Stimulated activated CD8-positive, alpha-beta memory T cell treated with anti-CD3 and anti-CD28 coated beads, Interleukin-15, amount 100 ng/mL, for 1 hour (primary cell): ENCODE data around the gene MBNL2.

Experiments used
- DNase-seq: peaks from one replicate; pipeline ENCODE4 v3.0.0-alpha.2; 2020; ENCODE audit warnings: low read depth

Gene MBNL2

DNA sequence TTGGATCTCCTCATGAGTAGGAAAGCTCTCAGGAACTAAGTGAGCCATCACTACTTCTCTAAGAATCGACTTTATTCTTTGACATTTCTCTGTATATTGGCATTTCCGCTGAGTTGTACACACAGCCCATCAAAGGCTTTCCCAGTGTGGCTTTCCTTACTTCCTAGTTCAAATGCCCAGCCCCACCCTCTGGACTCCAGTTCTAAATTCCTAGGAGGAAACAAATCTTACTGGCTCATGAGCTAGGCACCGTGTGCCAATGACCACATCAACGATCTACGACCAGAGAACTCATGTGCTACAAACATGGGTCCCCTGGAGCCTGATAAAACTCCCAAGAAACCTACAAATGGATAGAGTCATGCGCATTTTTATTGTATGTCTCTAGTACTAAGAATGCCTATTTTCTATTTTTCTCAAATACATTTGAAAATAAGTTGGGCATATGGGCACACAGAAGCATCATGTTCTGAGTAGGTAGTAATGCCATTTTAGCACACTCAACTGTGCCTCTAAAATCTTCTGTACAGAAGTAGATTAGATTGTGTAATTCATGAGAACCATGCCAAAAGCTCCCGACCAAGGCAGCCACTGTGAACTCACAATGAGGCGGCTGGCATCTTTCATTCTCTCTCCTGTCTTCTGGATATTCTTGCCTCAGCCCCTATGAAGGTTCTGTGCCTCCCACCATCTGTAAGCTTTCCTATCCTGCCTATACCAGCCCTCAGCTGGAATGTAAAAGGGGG lies 201.3 kb downstream of the MBNL2 start:
- no peak for DNase-seq

DNA sequence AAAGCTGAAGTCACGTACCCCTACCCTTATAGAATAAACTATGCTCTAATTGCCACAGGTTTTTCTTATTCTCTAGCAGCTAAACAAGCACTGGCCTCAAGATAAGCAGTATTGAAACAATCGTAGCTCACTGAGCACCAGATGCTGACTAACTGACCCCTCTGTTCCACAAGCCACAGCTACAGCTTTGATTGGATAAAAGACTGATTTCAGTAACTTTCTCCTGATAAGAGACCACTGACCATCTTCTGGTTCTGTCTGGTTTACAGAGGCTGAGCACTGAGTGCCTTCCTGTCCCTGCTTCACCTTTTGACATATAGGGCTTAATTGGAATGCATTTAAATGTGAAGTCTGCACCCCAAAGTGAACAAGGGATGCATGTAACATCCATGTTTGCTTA lies 203.5 kb downstream of the MBNL2 start:
- DNase-seq: no peak

DNA sequence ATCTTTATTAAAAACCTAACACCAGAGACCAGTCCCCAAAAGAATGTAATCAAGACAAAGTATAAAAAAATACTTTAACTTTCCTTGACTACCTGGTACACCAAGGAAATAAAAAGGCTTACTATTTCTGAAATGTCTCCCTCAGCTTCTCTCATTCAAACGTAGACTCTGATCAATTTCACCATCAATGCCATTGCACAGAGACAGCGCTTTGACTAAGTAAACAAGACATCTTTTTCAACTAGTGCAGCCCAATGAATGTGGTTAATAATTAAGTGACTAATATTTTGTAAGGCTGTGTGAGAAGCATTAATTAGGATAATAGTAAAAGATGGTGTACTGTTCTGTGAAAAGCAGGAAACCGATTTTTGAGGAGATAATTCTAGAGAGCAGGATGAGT lies 204.6 kb downstream of the MBNL2 start:
- DNase-seq: no peak

DNA sequence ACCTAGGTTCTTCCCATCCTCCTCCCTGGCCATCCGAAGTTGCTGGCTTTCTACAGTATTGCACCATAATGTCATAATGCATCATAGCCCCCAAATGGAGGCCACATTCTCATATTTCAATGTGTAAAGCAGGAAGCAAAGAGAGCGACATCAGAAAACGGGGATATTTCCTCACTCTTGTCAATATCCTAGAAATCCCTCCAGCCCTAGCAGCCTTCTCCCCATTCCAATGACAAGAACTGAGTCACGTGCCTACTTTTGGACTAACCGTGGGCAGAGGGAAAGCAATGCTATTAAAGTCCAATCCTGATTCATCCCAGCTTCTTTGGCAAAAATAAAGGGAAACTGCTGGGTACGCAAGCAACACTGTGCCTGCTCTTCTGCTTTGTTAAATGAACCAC lies 207.5 kb downstream of the MBNL2 start:
- no peak for DNase-seq

DNA sequence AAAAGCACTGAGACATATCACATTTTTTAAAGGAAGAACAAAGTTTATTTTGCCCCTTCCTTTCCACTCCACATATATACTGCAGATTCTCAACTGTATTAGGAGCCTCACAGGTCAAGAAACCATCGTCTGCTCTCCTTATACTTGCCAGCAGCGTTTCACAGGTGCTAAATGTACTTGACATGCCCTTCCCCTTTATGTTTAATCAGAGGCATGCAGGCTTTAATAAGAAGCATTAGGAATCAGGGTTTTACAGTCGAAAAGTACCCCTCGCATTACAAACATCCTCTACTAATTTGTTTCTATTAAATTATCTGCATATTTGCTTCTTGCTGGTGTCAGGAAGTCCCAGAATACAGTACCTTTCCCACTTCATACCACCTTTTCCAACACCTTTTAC lies 208.2 kb downstream of the MBNL2 start:
- DNase-seq: no peak

DNA sequence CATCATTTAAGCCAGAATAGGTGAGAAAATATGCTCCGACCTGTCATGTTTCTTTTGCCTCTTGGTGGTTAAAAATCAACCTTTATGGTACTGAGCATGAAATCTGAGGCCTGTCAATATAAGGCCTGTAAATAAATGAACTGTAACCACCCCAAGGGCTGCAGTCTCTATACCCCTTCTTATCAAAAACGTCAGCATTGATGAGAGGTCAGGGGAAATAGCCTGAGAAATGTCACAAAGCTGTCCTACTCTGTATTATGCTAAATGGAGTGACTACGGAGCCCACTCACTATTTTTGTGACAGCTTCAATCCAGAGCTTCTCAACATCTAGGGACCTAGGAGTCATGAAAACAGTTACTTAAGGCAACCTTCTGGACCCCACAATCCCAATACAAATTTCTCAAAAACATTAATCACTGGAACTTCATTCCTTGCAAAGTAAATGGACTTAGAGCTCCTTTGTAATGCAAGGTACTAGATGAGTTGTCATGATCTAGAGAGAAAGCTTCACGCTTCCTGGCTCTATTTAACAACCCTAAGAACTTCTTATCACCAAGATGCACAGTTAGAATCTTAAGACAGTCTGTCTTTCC lies 209.1 kb downstream of the MBNL2 start:
- no peak for DNase-seq

DNA sequence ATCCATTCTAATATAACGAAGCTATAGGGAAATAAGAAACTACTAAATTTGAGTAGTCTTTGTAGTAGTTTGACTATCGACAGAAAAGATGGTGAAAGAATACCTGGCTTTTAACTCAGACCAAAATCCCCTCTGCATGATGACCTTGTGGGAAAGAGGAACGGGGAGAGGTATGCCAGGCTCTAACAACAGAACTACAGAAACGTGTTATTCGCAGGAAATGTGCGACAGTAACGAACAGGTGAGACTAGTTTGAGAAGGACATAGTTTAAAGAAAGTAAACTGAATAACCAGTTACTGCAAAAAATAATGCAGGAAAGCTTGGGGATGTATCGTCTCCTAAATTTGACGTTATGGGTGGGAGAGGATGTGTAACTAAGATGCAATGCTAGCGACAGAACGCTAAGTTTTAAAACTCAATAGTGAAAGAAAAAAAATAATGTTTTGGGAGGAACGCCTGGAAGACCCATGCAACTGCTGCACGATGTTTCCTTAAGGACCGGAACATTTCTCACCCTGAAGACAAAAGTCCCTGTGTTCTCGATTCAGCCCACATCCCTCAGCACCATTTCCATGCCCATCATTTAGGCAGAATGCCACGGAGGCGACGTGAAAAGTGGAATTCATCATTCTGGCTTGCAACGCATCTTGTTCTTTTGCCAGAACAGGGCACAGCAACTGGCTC lies 210.2 kb downstream of the MBNL2 start:
- DNase-seq: no peak

DNA sequence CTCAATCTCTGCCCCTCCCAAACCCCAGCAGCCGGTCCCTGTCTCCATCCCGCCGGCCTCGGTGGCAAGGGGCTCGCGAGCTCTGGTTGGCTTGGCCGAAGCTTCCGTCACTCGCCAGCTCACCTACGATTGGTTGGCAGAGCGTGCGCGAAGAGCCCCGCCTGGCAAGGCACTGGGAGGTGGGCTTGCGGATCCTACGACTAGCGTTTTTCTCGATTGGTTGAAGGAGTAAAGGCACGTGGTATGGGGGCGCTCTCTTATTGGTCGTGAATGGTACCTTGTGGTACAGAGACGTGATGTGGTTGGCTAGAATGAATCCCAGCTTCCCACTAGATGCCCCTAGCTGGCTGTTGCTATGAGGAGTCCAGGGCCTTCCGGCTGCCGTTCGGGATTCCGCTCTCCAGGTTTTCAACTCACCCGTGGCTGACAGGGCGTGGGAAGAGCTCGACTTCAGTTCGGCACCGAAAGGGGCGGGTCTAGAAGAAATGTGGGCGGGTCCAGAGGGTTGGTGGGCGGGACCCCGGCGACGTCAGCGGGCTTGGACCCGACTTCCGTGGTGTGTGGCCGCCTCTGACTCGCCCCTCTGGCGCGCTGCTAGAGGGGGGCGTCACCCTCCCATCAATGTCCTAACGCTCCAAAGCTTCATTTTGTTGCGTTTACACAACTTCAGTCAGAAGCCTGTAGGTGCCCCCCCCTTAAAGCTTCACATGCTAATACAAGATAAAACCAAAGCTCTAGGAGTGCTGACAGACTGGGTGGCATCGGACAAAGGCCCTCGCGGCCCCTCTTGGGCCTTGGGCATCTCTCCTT lies 211.0 kb downstream of the MBNL2 start:
- peak; percentile 99 for DNase-seq

DNA sequence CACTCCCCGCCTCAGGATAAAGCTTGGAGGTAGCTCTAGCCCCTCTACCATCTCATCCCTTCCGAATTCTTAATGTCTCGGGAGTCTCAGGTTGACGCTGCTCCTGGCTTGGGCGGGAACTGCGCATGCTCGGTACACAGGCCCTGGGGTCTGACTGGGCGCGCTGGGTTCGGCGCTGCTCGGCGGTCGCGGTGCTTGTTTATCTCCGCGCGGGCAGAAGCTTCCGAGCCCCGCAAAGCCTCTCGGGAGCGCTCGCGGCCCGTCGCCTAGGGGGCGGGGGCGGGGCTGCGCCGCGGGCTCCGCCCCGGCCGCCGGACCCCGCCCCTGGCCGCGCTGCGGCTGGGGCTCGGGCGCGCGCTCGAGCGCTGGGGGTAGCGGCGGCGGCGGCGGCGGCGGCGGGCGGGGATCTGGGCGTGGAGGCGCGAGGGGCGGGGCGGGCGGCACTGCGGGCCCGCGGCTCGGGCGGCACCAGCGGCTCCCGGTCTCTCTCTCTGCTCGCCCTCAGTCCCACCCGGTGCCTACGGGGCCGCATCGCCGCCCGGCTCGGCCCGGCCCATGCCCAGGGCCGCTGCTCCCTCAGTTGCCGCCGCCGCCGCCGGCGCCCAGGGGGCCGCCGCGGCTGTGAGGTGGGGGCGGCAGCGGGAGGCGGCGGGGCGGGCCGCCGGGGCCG lies 211.7 kb downstream of the MBNL2 start, which contains the start of gene RAP2A:
TSS of gene RAP2A (plus strand) at position 443 of the 670 bp plus-strand sequence. CDS start 302 bp downstream, outside the sequence.
- DNase-seq: peak; percentile 82

DNA sequence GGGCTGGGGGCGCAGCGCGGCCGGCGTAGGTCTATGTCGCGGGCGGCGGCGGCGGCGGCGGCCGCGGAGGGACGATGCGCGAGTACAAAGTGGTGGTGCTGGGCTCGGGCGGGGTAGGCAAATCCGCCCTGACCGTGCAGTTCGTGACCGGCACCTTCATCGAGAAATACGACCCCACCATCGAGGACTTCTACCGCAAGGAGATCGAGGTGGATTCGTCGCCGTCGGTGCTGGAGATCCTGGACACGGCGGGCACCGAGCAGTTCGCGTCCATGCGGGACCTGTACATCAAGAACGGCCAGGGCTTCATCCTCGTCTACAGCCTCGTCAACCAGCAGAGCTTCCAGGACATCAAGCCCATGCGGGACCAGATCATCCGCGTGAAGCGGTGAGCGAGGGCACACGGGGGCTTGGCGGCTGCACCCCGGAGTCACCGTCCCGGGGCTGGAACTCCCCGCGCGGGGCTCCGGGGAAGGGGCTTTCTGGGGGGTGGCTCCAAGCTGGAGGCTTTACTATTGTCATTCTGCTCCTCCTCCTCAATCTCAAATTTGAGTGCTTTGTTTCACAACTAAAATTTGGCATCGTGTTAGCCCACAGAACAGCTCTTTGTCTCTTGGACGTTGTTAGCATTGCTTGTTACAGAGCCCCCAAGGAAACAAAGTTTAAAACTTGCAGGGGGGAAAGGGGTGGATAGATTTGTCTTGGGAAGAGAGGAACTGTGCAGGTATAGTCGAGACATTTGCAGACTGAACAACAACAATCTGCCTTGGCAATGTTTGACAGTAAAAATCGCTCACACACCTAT lies 212.5 kb downstream of the MBNL2 start:
- DNase-seq: peak; percentile 13

DNA sequence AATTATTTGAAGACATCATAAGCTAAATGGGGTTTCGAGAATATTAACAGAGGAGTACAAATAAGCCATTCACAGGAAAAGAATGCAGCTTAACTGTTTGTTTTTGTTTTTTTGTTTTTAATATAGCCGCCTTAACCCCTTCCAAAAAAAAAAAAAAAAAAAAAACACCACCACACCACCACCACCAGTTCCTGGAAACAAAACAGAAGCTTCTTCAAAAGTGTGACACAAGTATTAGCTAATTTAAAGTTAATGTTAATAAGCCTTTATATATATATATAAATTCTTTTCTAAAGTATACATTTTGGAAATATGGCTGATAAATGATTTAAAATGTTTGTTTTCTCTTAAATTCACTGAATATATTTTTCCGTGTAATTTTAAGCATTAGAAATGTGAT lies 213.2 kb downstream of the MBNL2 start:
- no peak for DNase-seq

DNA sequence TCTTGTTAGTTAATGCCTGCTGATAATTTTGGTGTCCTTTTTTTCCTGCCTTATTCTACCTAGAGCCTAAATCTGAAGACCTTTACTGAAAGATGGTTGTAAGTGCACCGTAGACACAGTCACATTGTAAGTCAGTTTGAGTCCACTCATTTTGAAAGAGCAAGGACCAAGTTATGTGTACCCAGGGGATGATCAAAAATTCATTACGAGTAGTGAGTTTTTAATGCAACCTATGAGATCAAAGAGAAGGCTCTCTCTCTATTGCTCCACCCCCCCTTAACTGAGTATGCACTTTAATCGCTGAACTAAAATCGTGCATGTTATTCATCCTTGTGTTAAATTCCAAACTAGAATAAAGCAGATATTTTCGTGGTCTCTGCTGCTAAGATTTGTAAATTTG lies 213.7 kb downstream of the MBNL2 start:
- no peak for DNase-seq

DNA sequence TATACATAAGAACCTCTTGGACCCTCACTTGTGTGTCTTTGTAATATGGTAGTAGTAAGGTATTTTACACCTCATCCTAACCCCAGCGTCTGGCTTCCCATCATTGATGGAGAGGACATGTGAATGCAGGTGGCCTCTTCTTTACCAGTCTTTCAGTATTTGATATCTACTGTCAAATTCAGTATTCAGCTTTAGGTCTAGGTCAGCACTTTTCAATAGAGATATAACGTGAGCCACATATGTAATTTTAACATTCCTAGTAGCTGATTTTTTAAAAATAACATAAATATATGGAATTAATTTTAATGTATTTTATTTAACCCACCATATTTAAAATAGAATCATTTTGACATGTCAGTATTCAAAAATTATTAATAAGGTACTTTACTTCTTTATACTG lies 214.7 kb downstream of the MBNL2 start:
- no peak for DNase-seq

DNA sequence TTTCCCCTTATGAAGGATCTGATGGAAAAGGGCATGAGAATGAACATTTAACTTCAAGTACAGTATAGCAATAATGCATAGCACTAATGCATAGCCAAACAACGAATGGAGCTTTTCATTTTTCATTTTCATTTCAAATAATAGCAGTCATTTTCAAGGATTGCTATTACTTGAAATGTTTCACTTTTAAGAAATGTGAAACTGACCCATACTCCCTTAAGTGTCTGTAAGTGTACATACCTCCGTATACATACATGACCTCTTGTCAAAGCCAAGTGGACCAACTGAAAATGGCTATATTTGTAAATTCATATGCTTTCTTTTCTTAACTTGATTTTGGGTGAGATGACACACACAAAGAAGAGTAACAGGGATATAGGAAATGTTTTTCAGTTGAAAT lies 215.6 kb downstream of the MBNL2 start:
- DNase-seq: no peak

DNA sequence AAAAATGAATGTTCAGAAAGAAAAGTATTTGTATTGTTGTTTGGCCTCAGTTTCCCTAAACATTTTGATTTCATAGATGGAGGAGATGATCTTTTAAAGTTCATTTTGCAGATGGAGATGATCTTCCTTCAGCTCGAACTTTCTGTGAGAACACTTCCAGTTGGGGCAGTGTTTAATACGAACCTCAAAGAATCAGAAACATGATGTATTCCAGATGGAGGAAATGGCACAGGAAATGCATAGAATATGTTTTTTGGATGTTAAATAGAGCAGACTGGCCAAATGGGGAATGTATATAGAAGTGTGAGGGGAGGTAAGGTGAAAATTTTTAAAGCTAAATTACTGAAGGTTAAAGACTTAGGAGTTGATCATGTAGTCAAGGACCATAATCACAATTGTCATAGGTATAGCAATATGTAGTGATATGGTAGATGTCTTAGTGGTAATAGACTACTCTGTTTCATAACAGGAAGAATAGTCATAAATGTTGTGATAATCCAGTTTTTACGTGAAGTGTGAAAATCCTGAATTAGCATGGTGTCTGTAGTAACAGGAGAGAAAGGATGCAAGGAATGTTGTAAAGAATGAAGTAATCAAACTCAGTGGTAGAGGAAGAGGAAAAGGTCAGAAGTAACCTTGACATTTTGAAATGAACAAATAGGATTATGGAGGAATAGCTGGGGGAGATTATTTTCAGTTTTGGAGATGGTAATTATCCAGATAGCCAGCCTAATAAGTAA lies 216.9 kb downstream of the MBNL2 start:
- DNase-seq: no peak

DNA sequence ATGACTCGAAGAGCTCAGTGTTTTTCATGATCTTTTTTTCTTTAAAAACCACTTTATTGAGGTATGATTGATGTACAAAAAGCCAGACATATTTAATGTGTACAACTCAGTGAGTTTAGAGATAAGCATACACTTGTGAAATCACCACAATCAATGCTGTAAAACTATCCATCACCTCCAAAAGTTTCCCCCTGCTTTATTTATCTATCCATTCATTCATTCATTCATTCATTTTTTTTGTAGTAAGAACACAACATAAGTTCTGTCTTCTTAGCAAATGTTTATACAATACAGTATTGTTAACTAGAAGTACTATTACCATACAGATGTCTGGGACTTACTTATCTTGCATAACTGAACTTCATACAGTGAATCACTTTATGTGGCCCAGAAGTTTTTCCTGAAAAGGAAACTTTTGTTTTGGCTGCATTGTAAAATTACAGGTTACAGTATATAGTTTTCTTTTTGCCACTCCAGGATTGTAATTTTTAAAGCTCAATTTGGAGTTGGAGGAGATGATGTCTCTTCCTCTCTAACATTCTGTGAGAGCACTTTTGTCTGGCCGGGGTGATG lies 218.6 kb downstream of the MBNL2 start:
- DNase-seq: no peak

DNA sequence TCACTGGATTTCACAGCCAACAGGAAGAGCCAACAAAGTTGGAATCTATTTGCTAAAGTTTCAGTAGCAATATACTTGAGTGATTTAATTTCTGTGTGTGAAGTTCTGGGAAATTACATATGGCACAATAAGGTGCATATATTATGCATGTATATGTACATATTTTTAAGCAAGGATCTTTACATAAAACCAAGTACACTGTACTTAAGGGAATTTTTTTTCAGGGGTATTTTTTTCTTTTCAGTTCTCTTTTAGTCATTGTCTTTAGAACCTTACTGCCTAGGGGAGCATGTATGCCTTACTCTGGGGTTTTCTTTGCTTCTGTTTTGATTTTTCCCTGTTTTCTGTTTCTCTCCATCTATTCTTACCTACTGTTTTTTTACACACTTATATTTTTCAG lies 219.2 kb downstream of the MBNL2 start:
- no peak for DNase-seq
